CD4-positive, alpha-beta T cell (primary cell): Measurements from ENCODE around the gene RASGRF2. TPM values are rescaled to one million over a fixed set of nuclear protein-coding genes. Genes with fewer than 3 reads are reported as not detected.

Source experiments
- ATAC-seq: fragments of 200-7000 bp; cut with Tn5 transposase; one replicate; pipeline ENCODE4 v1.10.0; 2022; ENCODE audit warnings: mild to moderate bottlenecking; ENCODE audit not compliant: poor library complexity
- CTCF ChIA-PET: fragments of 350-600 bp; sonication (Branson Sonifier 250); formaldehyde crosslinking; loops from one replicate; lab custom pipeline; 2021; ENCODE audit warnings: antibody characterized with exemption, inconsistent platforms; lab: Charles Lee
- POLR2A ChIA-PET: fragments of 350-600 bp; sonication (Branson Sonifier 250); formaldehyde crosslinking; loops from one replicate; lab custom pipeline; 2021; ENCODE audit warnings: antibody characterized with exemption, inconsistent platforms; lab: Charles Lee
- DNase-seq, 14 experiments: peaks; one replicate each; pipeline ENCODE4 v3.0.0-alpha.2; 2013 to 2020; ENCODE audit warnings: mixed read lengths in 2 of 14
- H3K27ac ChIP-seq, 2 donors: one replicate each; pipeline versions ENCODE4 v1.5.1 to v1.7.0; 2013; ENCODE audit warnings: low read length in 2 of 2, low read depth in 1 of 2, mild to moderate bottlenecking in 1 of 2
- H3K27me3 ChIP-seq, 2 experiments: 1 replicate in 1 of 2; 2 replicates in 1 of 2; pipeline versions ENCODE4 v1.6.1 to v1.7.0; 2013; ENCODE audit warnings: low read length in 2 of 2, control low read depth in 1 of 2, mild to moderate bottlenecking in 1 of 2, moderate library complexity in 1 of 2; ENCODE audit not compliant: insufficient read depth in 2 of 2, control insufficient read depth in 1 of 2
- H3K36me3 ChIP-seq: one replicate; pipeline ENCODE4 v1.6.1; 2013; ENCODE audit warnings: low read length, control low read depth; ENCODE audit not compliant: insufficient read depth
- H3K4me1 ChIP-seq: one replicate; pipeline ENCODE4 v1.6.1; 2013; ENCODE audit warnings: low read length, control low read depth; ENCODE audit not compliant: insufficient read depth
- H3K4me3 ChIP-seq: one replicate; pipeline ENCODE4 v1.5.1; 2013; ENCODE audit warnings: mild to moderate bottlenecking, low read length, moderate library complexity
- H3K9me3 ChIP-seq, 2 experiments: 1 replicate in 1 of 2; 2 replicates in 1 of 2; pipeline versions ENCODE4 v1.6.1 to v1.7.0; 2013; ENCODE audit warnings: low read length in 2 of 2, mild to moderate bottlenecking in 2 of 2, control low read depth in 1 of 2, moderate library complexity in 1 of 2; ENCODE audit not compliant: control insufficient read depth in 1 of 2, insufficient read depth in 1 of 2
- H3K27ac Mint-ChIP-seq: one replicate; pipeline ENCODE4 v1.8.0; 2020; ENCODE audit warnings: mixed read lengths
- H3K27me3 Mint-ChIP-seq: one replicate; pipeline ENCODE4 v1.8.0; 2021; ENCODE audit warnings: mixed read lengths
- H3K36me3 Mint-ChIP-seq: one replicate; pipeline ENCODE4 v1.8.0; 2021; ENCODE audit warnings: low read depth, mixed read lengths
- H3K4me1 Mint-ChIP-seq: one replicate; pipeline ENCODE4 v1.8.0; 2021; ENCODE audit warnings: low read depth, mixed read lengths
- H3K4me3 Mint-ChIP-seq: one replicate; pipeline ENCODE4 v1.8.0; 2020; ENCODE audit warnings: mild to moderate bottlenecking, mixed read lengths
- H3K9me3 Mint-ChIP-seq: one replicate; pipeline ENCODE4 v1.8.0; 2020; ENCODE audit warnings: mixed read lengths
- CTCF ChIP-seq: fragments of 200-600 bp; IDR thresholded peaks from one replicate; pipeline ENCODE4 v1.8.0; 2022; ENCODE audit warnings: antibody characterized with exemption, mild to moderate bottlenecking
- intact Hi-C, 2 experiments: fragments of 100-400 bp; cut with DNase I in 1 of 2; cut with micrococcal nuclease in 1 of 2; formaldehyde crosslinking; loops; one replicate each; pipeline versions ENCODE4 v1.15.1 to v1.9.0; 2023 to 2025; cut with DNase I, micrococcal nuclease
- total RNA-seq, 174 experiments: library from RNA in 2 of 174; stranded (reverse) in 2 of 174; gene quantifications; one replicate each; pipeline ENCODE4 v1.2.3 and lab custom pipeline; 2021 to 2026

RASGRF2 gene
- total RNA-seq, 2 experiments from 2014 or later = 21.9 to 24.9 TPM

GRCh38 chr5:81187885-81188284, 227.7 kb downstream of the RASGRF2 start:
- DNase-seq (no peak), ATAC-seq (no peak)
- Histone ChIP-seq H3K4me3 (no peak overlapping the region), H3K9me3 (no peaks in the 10 kb centered on the region), H3K36me3 (peaks cover 43% of the 10 kb centered on the region), H3K27ac (no peak overlapping the region), H3K4me1 (no peaks in the 10 kb centered on the region), H3K27me3 (no peaks in the 10 kb centered on the region)
- no peak overlapping the region for H3K27ac Mint-ChIP-seq
- no peaks in the 10 kb centered on the region for H3K27me3 Mint-ChIP-seq
- peaks cover 79% of the 10 kb centered on the region for H3K36me3 Mint-ChIP-seq
- TF ChIP-seq CTCF = no peak
- CTCF ChIA-PET = interaction anchor here (1.0 kb wide), 1 partner anchor 112 kb away, joined by 4 read pairs; no protein-coding TSS in a partner anchor
- no peaks in the 10 kb centered on the region for H3K9me3 Mint-ChIP-seq
- POLR2A ChIA-PET = no interaction called here
- intact Hi-C loops = no loop called here
- H3K4me1 Mint-ChIP-seq = no peaks in the 10 kb centered on the region
- no peak overlapping the region for H3K4me3 Mint-ChIP-seq

GRCh38 chr5:81188962-81189361, 228.8 kb downstream of the RASGRF2 start:
- CTCF ChIA-PET = interaction anchor here (1.0 kb wide), 1 partner anchor 111 kb away, joined by 4 read pairs; no protein-coding TSS in a partner anchor

GRCh38 chr5:81189875-81190498, 229.8 kb downstream of the RASGRF2 start:
- H3K27me3 Mint-ChIP-seq = no peaks in the 10 kb centered on the region
- Histone ChIP-seq H3K27me3 (no peaks in the 10 kb centered on the region), H3K4me1 (peaks cover 6% of the 10 kb centered on the region), H3K4me3 (no peak overlapping the region), H3K27ac (no peak overlapping the region), H3K9me3 (no peaks in the 10 kb centered on the region), H3K36me3 (peaks cover 28% of the 10 kb centered on the region)
- no peak for ATAC-seq
- DNase-seq = no peak
- H3K4me3 Mint-ChIP-seq = no peak overlapping the region
- H3K36me3 Mint-ChIP-seq = peaks cover 60% of the 10 kb centered on the region
- H3K27ac Mint-ChIP-seq = no peak overlapping the region
- POLR2A ChIA-PET = interaction anchor here (0.7 kb wide), 2 partner anchors 111 to 353 kb away, joined by 3 read pairs; no protein-coding TSS in a partner anchor
- TF ChIP-seq CTCF = no peak
- no peaks in the 10 kb centered on the region for H3K9me3 Mint-ChIP-seq
- intact Hi-C loops = loop anchor here in 1 of 2 experiments (10.0 kb wide), 3 partner anchors 255 to 705 kb away; partner anchors contain the start of gene FAM151B
- H3K4me1 Mint-ChIP-seq = peaks cover 7% of the 10 kb centered on the region
- CTCF ChIA-PET = no interaction called here

More at GRCh38 chr5:81188962-81189361, 228.8 kb downstream of the RASGRF2 start:
- intact Hi-C loops = no loop called here
- H3K27ac Mint-ChIP-seq = no peak overlapping the region
- no peak for DNase-seq
- H3K27me3 Mint-ChIP-seq = no peaks in the 10 kb centered on the region
- peaks cover 68% of the 10 kb centered on the region for H3K36me3 Mint-ChIP-seq
- ATAC-seq = no peak
- Histone ChIP-seq H3K4me1 (no peaks in the 10 kb centered on the region), H3K27ac (no peak overlapping the region), H3K27me3 (no peaks in the 10 kb centered on the region), H3K4me3 (no peak overlapping the region), H3K9me3 (no peaks in the 10 kb centered on the region), H3K36me3 (peaks cover 38% of the 10 kb centered on the region)
- no peak for TF ChIP-seq CTCF
- no peaks in the 10 kb centered on the region for H3K4me1 Mint-ChIP-seq
- no peaks in the 10 kb centered on the region for H3K9me3 Mint-ChIP-seq
- H3K4me3 Mint-ChIP-seq = no peak overlapping the region
- POLR2A ChIA-PET = no interaction called here
